IgD-negative memory B cell (primary cell): ENCODE data around the gene OBP2A. TPM values are rescaled to one million over a fixed set of nuclear protein-coding genes. Genes with fewer than 3 reads are reported as not detected.

Source experiments
- H3K27ac Mint-ChIP-seq, 3 donors: one replicate each; pipeline ENCODE4 v1.8.0; 2020 to 2022; ENCODE audit warnings: mild to moderate bottlenecking in 3 of 3, mixed read lengths in 3 of 3, moderate library complexity in 1 of 3
- H3K27me3 Mint-ChIP-seq: one replicate; pipeline ENCODE4 v1.8.0; 2021; ENCODE audit warnings: mixed read lengths
- H3K36me3 Mint-ChIP-seq: one replicate; pipeline ENCODE4 v1.8.0; 2020; ENCODE audit warnings: mild to moderate bottlenecking, mixed read lengths
- H3K4me1 Mint-ChIP-seq, 3 donors: one replicate each; pipeline ENCODE4 v1.8.0; 2020 to 2022; ENCODE audit warnings: mixed read lengths in 3 of 3, mild to moderate bottlenecking in 1 of 3
- H3K4me3 Mint-ChIP-seq, 4 donors: one replicate each; pipeline ENCODE4 v1.8.0; 2020 to 2022; ENCODE audit warnings: mild to moderate bottlenecking in 4 of 4, mixed read lengths in 4 of 4, moderate library complexity in 3 of 4
- H3K9me3 Mint-ChIP-seq, 3 donors: one replicate each; pipeline ENCODE4 v1.8.0; 2020 to 2021; ENCODE audit warnings: mixed read lengths in 3 of 3, mild to moderate bottlenecking in 1 of 3
- polyA plus RNA-seq: library from polyadenylated mRNA; unstranded; fragments of 300-500 nt; fragmentation: Illumina TruSeq; gene quantifications from one replicate; pipeline ENCODE4 v1.2.3, GENCODE V29; 2021

The OBP2A gene
- polyA plus RNA-seq, 1 donor from 2014 or later = not detected

DNA sequence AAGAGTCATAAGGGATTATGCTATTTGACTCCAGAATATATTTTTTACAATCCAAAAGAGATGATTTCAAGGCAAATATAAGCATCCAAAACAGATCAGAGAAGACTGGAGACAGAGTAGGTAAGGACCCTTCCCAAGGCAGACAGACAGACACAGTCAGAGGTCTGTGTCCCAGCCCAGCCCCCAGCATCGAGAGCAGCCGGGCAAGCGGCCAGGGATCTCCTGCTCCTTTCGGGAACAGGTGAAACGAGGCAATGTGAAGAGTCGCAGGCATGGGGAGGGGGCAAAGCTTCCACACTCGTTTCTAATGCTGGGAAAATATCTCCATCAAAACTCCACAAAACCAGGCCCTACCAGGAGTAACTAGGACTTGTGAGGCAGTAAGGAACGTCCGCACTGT, 21.4 kb downstream of the OBP2A start:
- H3K4me3 Mint-ChIP-seq = no peak overlapping the region
- H3K27me3 Mint-ChIP-seq = peaks cover 1% of the 10 kb centered on the region
- H3K4me1 Mint-ChIP-seq = no peaks in the 10 kb centered on the region
- no peak overlapping the region for H3K27ac Mint-ChIP-seq
- H3K36me3 Mint-ChIP-seq = no peaks in the 10 kb centered on the region
- peaks cover 5 to 14% (median 6%) of the 10 kb centered on the region in 3 donors for H3K9me3 Mint-ChIP-seq

DNA sequence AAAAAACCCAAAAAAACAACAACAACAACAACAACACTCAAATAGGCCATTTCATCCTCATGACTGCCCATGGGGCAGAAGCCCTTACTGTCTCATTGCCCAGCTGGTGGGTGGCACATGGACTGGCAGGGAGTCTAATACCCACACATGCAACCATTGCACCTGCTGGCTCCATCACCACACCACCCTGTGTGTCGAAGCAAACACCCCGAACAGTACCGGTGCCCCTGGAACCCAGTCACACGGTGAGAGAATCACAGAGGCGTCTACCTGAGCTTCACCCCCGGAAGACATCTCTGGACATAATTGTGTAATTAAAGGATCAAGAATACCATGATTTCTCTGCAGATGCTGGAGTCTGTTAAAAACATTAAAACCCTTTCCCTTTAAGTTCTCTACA, 22.1 kb downstream of the OBP2A start:
- Mint-ChIP-seq H3K27ac (no peak overlapping the region), H3K36me3 (no peaks in the 10 kb centered on the region), H3K9me3 (peaks cover 5 to 14% (median 6%) of the 10 kb centered on the region in 3 donors), H3K27me3 (peaks cover 1% of the 10 kb centered on the region), H3K4me1 (no peaks in the 10 kb centered on the region), H3K4me3 (no peak overlapping the region)

DNA sequence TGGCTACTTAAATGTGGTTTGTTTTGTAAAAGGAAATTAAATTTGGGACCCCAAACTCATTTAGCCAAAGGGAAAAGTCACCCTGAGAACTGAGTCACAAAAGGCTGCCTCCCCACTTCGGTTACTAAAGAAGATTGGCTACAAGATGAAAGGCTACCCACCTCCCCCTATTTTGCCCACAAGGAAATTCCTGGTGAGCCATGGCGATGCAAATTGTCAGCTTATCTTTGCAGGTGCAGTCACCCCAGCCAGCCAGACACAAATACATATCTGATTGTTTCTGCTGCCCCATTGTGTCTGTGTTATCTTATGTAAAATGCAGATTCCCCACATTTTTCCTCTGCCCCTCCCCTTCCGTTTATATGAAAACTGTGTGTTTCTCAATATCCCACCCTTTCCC, 24.5 kb downstream of the OBP2A start:
- no peaks in the 10 kb centered on the region for H3K36me3 Mint-ChIP-seq
- H3K4me1 Mint-ChIP-seq = no peaks in the 10 kb centered on the region
- H3K9me3 Mint-ChIP-seq = peaks cover 5 to 14% (median 6%) of the 10 kb centered on the region in 3 donors
- peaks cover 1% of the 10 kb centered on the region for H3K27me3 Mint-ChIP-seq
- no peak overlapping the region for H3K4me3 Mint-ChIP-seq
- no peak overlapping the region for H3K27ac Mint-ChIP-seq

DNA sequence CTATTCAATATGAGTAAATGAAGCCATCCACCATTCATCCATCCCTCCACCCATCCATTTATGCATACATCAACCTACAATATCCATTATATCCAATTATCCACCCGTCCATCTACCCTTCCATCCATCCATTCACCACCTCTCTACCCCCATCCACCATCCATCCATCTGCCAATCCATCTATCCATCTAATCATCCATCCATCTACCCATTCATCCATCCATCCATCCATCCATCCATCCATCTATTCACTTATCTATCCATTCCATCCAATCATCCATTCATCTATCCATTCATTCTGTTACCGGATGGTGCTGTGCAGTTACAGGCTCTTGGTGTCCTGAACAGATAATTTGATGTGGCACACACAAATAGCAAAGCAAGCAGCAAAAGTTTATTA, 26.3 kb downstream of the OBP2A start:
- no peaks in the 10 kb centered on the region for H3K4me1 Mint-ChIP-seq
- H3K27ac Mint-ChIP-seq = no peak overlapping the region
- H3K27me3 Mint-ChIP-seq = no peaks in the 10 kb centered on the region
- H3K9me3 Mint-ChIP-seq = peaks cover 5 to 14% (median 6%) of the 10 kb centered on the region in 3 donors
- no peak overlapping the region for H3K4me3 Mint-ChIP-seq
- no peaks in the 10 kb centered on the region for H3K36me3 Mint-ChIP-seq

DNA sequence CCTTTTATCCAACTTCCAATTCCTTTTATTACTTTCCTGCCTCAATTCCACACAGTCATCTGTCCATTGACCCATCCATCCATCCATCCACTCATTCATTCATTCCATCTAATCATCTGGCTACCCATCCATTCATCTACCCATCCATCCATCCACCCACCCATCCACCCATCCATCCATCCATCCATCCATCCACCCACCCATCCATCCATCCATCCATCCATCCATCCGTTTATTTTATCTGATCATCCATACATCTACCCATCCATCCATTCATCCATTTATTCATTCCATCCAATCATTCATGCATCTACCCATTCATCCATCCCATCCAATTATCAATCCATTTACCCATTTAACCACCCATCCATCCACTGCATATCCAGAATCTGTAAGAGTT, 27.2 kb downstream of the OBP2A start:
- Mint-ChIP-seq H3K9me3 (peaks cover 5 to 14% (median 6%) of the 10 kb centered on the region in 3 donors), H3K27ac (no peak overlapping the region), H3K36me3 (no peaks in the 10 kb centered on the region), H3K27me3 (no peaks in the 10 kb centered on the region), H3K4me1 (no peaks in the 10 kb centered on the region), H3K4me3 (no peak overlapping the region)

DNA sequence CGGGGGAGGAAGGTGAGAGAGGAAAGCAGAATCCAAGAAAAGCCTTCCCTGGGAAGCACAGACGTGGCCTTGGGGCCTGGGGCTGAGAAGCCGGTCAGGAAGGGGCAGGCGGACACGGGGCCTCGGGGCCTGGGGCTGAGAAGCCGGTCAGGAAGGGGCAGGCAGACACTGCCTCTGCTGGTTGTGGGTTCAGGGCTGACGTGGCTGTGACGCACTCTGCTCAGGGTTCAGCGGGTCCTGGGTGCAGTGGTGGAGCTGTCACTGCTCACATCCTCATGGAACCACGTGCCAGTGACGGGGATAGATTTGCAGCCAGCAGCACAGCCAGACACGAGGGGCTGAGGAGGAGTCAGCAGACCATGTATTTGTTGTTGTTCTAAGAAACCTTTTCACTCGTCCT, 28.4 kb downstream of the OBP2A start:
- H3K27me3 Mint-ChIP-seq = no peaks in the 10 kb centered on the region
- no peaks in the 10 kb centered on the region for H3K36me3 Mint-ChIP-seq
- H3K27ac Mint-ChIP-seq = no peak overlapping the region
- peaks cover 2 to 8% (median 2%) of the 10 kb centered on the region in 3 donors for H3K9me3 Mint-ChIP-seq
- no peaks in the 10 kb centered on the region for H3K4me1 Mint-ChIP-seq
- no peak overlapping the region for H3K4me3 Mint-ChIP-seq

DNA sequence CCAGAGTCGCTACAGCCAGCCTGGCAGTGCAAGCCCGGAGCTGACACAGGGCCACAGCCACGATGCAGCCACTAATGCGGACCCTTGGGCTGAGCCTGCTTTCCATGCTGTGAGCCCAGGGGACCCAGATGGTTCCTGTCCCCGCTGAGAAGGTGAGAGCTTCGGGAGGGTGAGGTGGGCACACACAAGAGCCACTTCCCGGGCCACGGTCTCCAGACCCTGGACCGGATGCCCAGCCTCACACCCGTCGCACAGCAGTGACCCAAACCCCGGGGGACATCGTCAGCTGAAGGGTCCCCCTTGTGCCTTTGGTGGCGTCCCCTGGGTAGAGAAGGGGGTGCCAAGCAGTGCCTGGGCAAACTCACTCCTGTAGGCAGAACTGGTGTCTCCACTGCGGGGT, 29.0 kb downstream of the OBP2A start:
- Mint-ChIP-seq H3K27me3 (no peaks in the 10 kb centered on the region), H3K4me3 (no peak overlapping the region), H3K9me3 (peaks cover 0 to 6% (median 0%) of the 10 kb centered on the region in 3 donors), H3K27ac (no peak overlapping the region), H3K4me1 (no peaks in the 10 kb centered on the region), H3K36me3 (no peaks in the 10 kb centered on the region)

DNA sequence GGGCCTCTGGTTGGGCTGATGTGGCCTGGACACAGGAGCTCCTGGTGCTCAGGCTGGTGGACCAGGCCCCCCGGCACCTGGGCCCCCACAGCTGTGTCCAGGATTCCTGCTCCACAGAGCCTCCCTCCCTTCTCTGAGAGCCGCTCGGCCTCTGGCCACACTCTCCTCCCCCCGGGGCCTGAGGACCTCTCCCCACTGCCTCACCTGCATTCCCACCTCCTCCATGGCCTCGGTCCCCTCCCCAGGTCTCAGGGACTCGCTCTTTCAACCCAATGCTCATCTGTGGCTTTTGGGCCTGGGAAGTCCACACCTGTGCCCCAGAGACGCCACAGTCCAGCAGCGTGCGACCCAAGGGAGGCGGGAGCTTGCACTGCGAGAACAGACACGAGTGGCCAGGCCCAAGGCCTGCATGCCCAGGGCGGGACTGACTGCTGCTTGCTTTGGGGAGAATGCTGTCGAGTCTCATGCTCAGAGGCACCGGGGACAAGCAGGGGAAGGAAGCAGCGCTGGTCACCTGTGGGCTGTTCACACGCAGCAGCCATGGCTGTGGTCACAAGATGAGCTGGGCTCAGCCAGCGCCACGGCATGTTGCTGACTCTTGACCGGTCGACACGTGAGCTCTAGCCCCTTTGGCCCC, 30.2 kb downstream of the OBP2A start:
- Mint-ChIP-seq H3K4me1 (no peaks in the 10 kb centered on the region), H3K36me3 (no peaks in the 10 kb centered on the region), H3K9me3 (no peaks in the 10 kb centered on the region), H3K4me3 (no peak overlapping the region), H3K27ac (no peak overlapping the region), H3K27me3 (no peaks in the 10 kb centered on the region)

DNA sequence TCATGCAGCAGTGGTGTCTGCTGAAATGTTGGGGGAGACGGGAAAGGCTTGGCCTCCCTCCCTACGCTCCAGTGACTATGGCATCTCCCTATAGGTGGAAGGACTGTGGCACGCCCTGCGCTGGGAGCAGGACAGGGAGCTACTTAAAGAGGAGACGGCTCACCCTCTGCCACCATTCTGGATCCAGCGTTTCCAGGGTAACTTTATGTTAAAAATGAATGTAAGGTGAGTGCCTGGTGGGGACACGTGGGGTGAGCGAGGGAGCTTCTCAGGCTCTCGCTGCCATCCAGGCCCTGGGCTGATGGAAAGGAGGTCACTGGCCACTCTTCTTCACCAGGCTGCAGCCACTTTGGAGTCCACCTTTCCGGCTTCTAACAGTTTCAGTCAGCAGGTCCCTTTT, 31.3 kb downstream of the OBP2A start:
- H3K36me3 Mint-ChIP-seq = no peaks in the 10 kb centered on the region
- no peaks in the 10 kb centered on the region for H3K4me1 Mint-ChIP-seq
- H3K9me3 Mint-ChIP-seq = no peaks in the 10 kb centered on the region
- peaks cover 4% of the 10 kb centered on the region for H3K27me3 Mint-ChIP-seq
- no peak overlapping the region for H3K27ac Mint-ChIP-seq
- H3K4me3 Mint-ChIP-seq = no peak overlapping the region

DNA sequence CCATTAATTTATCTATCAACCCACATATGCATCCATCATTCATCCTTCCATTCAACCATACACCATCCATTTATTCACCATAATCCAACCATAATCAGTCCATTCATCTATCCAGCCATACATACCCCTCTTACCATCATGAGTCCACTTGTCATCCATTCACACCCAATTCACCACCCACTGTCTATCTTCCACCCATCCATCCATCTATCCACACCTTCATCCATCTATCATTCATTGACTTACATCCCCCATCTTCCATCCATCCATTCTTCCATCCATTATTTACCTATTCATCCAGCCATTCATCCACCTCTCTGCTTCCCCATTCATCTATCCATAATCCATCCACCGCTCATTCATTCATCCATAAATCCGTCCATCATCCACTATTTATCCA, 33.4 kb downstream of the OBP2A start:
- H3K27me3 Mint-ChIP-seq = peaks cover 7% of the 10 kb centered on the region
- H3K4me3 Mint-ChIP-seq = no peak overlapping the region
- no peaks in the 10 kb centered on the region for H3K9me3 Mint-ChIP-seq
- no peak overlapping the region for H3K27ac Mint-ChIP-seq
- peaks cover 0 to 1% (median 0%) of the 10 kb centered on the region in 3 donors for H3K4me1 Mint-ChIP-seq
- no peaks in the 10 kb centered on the region for H3K36me3 Mint-ChIP-seq

DNA sequence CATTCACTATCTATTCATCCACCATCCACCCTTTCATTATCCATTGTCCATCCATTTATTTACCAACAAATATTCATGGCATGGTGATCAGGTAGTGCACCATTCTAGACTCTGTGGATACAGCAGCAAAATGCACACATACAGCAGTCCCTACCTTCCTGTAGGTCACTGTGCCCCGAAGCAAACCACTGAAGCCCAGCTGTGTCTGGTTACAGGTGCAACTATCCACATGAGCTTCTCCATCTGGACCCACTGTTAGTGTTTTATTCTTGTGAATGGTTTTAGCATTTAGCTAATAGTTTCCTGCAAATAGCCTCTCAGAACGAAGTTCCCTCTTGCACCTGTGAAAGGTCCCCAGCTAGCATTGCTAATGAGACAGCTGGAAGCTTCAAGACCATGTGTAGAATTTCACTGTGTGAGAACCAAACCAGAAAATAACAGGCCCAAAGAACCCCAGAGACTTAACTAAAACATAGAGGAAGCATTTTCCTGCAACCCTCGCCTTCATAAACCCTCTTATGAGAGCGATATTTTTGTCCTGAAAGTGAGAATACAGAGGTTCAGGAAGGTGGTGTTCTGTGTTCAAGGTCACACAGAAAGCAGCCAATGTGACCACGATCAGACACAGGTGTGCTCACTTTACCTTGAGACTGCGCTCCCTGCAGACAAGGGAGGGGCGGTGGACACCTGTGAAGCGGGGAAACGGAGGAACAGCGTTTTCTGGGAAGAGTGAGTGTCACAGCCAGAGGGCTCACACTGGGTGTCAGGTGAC, 34.1 kb downstream of the OBP2A start:
- Mint-ChIP-seq H3K27ac (no peak overlapping the region), H3K36me3 (no peaks in the 10 kb centered on the region), H3K4me1 (peaks cover 0 to 1% (median 0%) of the 10 kb centered on the region in 3 donors), H3K9me3 (no peaks in the 10 kb centered on the region), H3K27me3 (peaks cover 7% of the 10 kb centered on the region), H3K4me3 (peak overlapping the region in 1 of 4 donors; percentile 17)

DNA sequence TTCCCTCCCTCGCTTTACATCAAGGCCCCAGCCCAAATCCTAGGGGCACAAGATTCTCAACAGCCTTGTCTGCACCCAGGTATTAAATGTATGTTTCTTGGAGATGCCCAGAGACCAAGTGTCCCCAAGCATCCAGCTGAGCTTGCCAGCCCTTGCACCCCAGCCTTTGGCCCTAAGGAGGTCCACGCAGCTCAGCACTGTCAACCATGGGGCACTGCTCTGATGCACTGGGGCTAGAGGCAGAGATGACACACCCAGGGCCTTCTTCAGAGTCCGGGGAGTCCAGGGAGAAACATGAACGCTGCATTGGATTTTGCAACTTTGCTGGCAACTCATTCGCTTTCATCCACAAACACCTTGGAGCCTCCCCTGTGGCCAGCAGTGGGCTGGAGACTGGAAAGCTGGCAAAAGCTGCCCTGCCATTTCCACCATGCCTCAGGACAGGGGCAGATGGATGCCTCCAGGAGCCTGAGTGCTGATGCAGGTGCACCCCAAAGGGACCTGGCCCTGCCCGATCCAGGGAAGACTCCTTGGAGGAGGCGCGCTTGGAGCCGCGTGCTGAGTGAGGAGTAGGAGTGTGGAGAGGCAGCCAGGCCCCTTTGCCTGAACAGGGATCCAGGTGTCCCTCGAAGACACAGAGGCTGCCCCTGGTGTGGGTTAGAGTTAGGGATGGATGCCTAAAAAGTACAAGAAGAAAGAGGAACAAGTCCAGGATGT, 34.9 kb downstream of the OBP2A start:
- H3K27me3 Mint-ChIP-seq = peaks cover 7% of the 10 kb centered on the region

DNA sequence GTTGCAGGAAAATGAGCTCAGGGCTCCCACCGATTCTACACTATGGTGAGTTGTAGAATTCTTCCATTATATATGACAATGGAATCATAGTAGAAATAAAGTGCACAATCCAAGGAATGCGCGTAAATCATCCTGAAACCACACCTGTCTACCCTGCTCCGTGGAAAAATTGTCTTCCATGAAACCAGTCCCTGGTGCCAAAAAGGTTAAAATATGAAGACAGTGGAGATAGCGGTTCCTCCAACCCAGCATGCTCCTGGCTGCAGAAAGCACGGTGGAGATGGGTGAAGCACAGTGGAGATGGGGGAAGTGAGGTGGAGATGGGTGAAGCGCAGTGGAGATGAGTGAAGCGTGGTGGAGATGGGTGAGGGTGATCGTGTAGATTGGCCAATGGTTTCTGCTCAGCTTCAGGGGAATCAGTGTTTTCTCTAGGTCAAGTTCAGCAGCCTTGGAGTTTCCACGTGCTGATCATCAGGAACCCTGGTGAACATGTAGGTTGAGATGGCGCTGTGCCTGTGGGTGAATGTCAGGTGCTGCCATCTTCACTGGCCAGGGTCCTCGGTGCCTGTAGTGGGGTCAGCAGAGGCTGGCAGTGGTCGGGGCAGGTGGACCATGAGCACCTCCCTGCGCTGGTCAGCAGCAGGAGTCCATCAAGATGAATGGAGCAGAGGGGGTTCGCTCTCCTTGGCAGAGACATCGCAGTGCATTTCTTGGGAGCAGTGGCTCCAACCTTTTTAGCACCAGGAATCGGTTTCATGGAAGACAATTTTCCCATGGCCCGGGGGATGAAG, 35.9 kb downstream of the OBP2A start:
- peaks cover 7% of the 10 kb centered on the region for H3K27me3 Mint-ChIP-seq
- H3K4me1 Mint-ChIP-seq = peaks cover 0 to 1% (median 0%) of the 10 kb centered on the region in 3 donors
- no peaks in the 10 kb centered on the region for H3K36me3 Mint-ChIP-seq
- H3K27ac Mint-ChIP-seq = no peak overlapping the region
- H3K9me3 Mint-ChIP-seq = peaks cover 0 to under 1% (median 0%) of the 10 kb centered on the region in 3 donors
- H3K4me3 Mint-ChIP-seq = no peak overlapping the region

More for the DNA sequence above, 34.9 kb downstream of the OBP2A start:
- Mint-ChIP-seq H3K9me3 (no peaks in the 10 kb centered on the region), H3K36me3 (no peaks in the 10 kb centered on the region), H3K4me1 (peaks cover 0 to 1% (median 0%) of the 10 kb centered on the region in 3 donors), H3K27ac (no peak overlapping the region), H3K4me3 (no peak overlapping the region)

DNA sequence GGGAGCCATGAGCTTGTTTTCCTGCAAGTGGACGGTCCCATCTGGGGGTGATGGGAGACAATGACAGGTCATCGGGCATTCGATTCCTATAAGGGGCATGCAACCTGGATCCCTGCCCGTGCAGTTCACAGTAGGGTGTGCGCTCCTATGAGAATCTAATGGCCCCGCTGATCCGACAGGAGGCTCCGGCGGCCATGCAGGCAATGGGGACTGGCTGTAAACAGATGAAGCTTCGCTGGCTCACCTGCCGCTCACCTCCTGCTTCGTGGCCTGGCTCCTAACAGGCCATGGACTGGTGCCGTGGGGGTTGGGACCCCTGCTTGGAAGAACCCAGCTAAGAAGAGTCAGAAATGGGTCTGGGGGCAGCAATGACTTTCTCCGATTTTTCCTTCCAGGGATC, 36.6 kb downstream of the OBP2A start:
- Mint-ChIP-seq H3K4me1 (peaks cover 0 to 1% (median 0%) of the 10 kb centered on the region in 3 donors), H3K27me3 (peaks cover 7% of the 10 kb centered on the region), H3K36me3 (no peaks in the 10 kb centered on the region), H3K27ac (no peak overlapping the region), H3K4me3 (no peak overlapping the region), H3K9me3 (peaks cover 0 to 1% (median 0%) of the 10 kb centered on the region in 3 donors)
